Left lobe of liver (tissue), 2 donors: ENCODE results near the gene NR5A1. TPM values are rescaled to one million over a fixed set of nuclear protein-coding genes. Genes with fewer than 3 reads are reported as not detected.

Experiments used
- ATAC-seq: fragments of 200-7000 bp; cut with Tn5 transposase; one replicate; pipeline ENCODE4 v1.9.1; 2020; ENCODE audit warnings: mild to moderate bottlenecking, moderate library complexity
- DNase-seq: peaks from one replicate; pipeline ENCODE4 v3.0.0-alpha.2; 2020; ENCODE audit warnings: low spot score
- total RNA-seq: library from RNA; stranded (reverse); gene quantifications from one replicate; pipeline ENCODE4 v1.2.1, GENCODE V29; 2021
- donor health status: DM: no; HTN: no; CAD: no; lungs with moderate emphysema.
- donor health status: DM: no; HTN: yes; CAD: no.

The NR5A1 gene
- total RNA-seq, 1 donor from 2014 or later: 0.40 TPM

- ATAC-seq (no peak), DNase-seq (no peak)
Measured at GRCh38 chr9:124514874-124515273, 7.7 kb upstream of the NR5A1 start.

GRCh38 chr9:124514125-124514524 lies 6.9 kb upstream of the NR5A1 start:
- ATAC-seq: no peak
- no peak for DNase-seq

GRCh38 chr9:124513376-124513994 lies 6.3 kb upstream of the NR5A1 start:
- ATAC-seq (no peak), DNase-seq (no peak)

- no peak for DNase-seq
- no peak for ATAC-seq
Measured at GRCh38 chr9:124512806-124513204, 5.6 kb upstream of the NR5A1 start.

GRCh38 chr9:124511891-124512805 lies 4.9 kb upstream of the NR5A1 start:
- peak; percentile 40 for ATAC-seq

GRCh38 chr9:124511426-124511840 lies 4.2 kb upstream of the NR5A1 start:
- peak; percentile 14 for ATAC-seq
- DNase-seq: no peak

More at GRCh38 chr9:124511891-124512805, 4.9 kb upstream of the NR5A1 start:
- no peak for DNase-seq

GRCh38 chr9:124510650-124511425 lies 3.6 kb upstream of the NR5A1 start:
- peak; percentile 84 for ATAC-seq
- peak; percentile 55 for DNase-seq

- no peak for DNase-seq
- ATAC-seq: no peak
Measured at GRCh38 chr9:124507880-124508423, 753 bp upstream of the NR5A1 start.

- DNase-seq (no peak), ATAC-seq (no peak)
Measured at GRCh38 chr9:124506433-124506832, 766 bp downstream of the NR5A1 start.

GRCh38 chr9:124505901-124506346 lies 1.3 kb downstream of the NR5A1 start:
- no peak for ATAC-seq
- no peak for DNase-seq

- DNase-seq (no peak), ATAC-seq (no peak)
Measured at GRCh38 chr9:124505006-124505900, 1.9 kb downstream of the NR5A1 start.

- no peak for ATAC-seq
- DNase-seq: no peak
Measured at GRCh38 chr9:124504530-124505005, 2.6 kb downstream of the NR5A1 start.

GRCh38 chr9:124503713-124504529 lies 3.3 kb downstream of the NR5A1 start:
- DNase-seq (no peak), ATAC-seq (no peak)

GRCh38 chr9:124502711-124503702 lies 4.2 kb downstream of the NR5A1 start:
- DNase-seq (no peak), ATAC-seq (no peak)

- no peak for ATAC-seq
- no peak for DNase-seq
Measured at GRCh38 chr9:124501771-124502320, 5.4 kb downstream of the NR5A1 start.

- DNase-seq (no peak), ATAC-seq (no peak)
Measured at GRCh38 chr9:124500796-124501611, 6.2 kb downstream of the NR5A1 start.
